DMS53 treated with DMSO at 0.1 percent for 48 hours (cell line): Measurements from ENCODE around the gene CAPN5.

ENCODE experiments used
- DNase-seq: peaks from one replicate; lab custom pipeline; 2025; ENCODE audit not compliant: unreplicated experiment; lab: John Stamatoyannopoulos, UW

CAPN5 gene

GRCh38 chr11:77114089-77114463 is 47.3 kb downstream of the CAPN5 start:
- no peak for DNase-seq

- DNase-seq = no peak
Measured at GRCh38 chr11:77115181-77115611, 48.4 kb downstream of the CAPN5 start.

DNA sequence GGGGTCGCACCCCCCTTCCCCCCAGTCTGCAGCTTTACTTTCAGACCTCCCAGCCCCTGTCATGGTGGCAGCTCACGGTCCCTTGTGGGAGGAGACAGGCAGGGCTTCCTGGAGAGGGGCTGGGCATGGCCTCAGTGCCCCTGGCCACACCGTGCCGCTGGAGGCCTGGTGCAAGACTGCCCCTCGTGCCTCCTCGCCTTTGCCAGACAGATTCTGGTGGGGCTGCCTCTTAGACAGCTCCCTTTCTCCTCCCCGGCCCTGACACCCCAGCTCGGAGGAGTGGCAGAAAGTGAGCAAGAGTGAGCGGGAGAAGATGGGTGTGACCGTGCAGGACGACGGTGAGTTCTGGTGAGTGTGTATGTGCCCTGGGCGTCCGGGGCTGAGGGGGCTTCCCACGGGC is 49.2 kb downstream of the CAPN5 start:
- no peak for DNase-seq

- DNase-seq = no peak
Measured at GRCh38 chr11:77117492-77117891, 50.7 kb downstream of the CAPN5 start.

- DNase-seq = no peak
Measured at GRCh38 chr11:77118086-77118485, 51.3 kb downstream of the CAPN5 start.

GRCh38 chr11:77118971-77119370 is 52.2 kb downstream of the CAPN5 start:
- no peak for DNase-seq

DNA sequence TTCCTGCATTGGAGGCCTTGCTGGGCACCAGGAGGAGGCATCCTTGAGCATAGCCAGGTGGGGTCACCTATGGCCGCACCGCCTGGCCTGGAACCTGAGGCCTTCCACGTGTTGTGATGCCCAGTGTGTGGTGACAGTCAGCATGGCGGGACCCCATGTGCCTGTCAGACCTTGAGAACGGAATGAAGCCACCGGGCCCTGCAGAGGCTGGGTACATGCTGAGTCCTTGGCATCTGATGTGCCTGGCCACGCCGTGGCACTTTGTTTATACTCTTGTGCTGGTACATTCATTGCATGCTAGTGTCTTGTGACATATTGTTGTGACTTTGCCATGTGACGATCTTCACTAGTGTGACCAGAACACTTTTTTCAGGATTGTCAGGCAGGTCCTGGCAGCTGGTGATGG is 52.8 kb downstream of the CAPN5 start:
- no peak for DNase-seq

- no peak for DNase-seq
Measured at GRCh38 chr11:77120571-77120970, 53.8 kb downstream of the CAPN5 start.

- no peak for DNase-seq
Measured at GRCh38 chr11:77121096-77121640, 54.4 kb downstream of the CAPN5 start.

GRCh38 chr11:77121876-77122575 is 55.3 kb downstream of the CAPN5 start:
- no peak for DNase-seq

- no peak for DNase-seq
Measured at GRCh38 chr11:77122576-77123212, 55.9 kb downstream of the CAPN5 start.

- no peak for DNase-seq
Measured at GRCh38 chr11:77123591-77123990, 56.8 kb downstream of the CAPN5 start.

DNA sequence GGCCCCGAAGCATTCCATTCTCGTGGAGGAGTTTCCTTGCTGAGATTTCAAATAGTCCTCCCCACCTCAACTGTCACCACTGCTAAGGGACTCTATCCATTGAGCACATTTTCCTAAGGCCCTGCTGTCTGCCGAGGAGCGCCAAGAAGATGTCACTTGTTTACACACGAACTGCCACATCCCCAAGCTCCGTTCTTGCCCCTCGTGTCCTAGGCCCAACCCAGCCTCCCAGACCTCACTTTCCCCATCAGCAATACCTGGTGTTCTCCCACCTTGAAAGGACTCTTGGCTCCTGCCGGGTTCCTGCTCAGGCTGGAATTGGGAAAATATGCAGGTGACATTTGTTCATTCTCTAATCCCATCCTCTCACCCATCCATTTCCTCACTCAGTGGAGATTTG is 57.3 kb downstream of the CAPN5 start:
- no peak for DNase-seq

DNA sequence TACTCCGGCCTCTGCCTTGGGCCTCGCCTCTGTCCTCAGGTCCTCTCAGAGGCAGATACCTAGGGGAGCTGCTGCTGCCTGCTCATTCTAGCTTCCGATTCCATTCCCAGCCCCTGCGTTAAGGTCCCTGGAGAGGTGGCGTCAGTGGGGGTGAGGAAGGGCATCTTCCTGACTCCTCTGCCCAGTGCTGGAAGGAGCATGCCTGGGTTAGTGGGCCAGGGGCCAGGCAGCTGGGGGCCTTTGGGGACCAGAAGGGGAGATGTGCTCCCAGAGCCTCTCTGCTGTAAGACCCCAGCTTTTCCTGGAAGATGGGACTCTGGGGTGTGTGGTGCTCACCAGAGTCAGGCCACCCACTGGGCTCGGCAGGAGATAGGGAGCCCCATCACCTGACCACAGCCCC is 57.7 kb downstream of the CAPN5 start:
- no peak for DNase-seq

DNA sequence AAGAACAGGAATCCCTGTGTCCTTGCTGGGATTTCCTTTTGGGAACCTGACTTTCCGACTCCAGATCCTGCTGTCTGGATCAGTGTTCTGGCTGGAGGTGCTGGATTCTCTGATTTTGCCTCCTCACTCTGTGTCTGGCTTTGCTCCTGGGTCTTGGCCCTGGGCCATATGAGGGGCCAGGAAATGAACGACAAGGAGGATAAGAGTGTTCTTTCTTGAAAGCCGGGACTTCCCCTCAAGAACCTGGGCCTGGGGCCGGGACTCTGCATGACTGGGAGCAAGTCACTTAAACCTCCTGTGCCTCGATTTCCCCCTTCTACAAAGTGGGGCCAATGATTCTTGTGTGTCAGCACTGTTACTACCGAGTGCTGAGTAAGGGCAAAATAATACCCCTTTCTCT is 58.4 kb downstream of the CAPN5 start:
- no peak for DNase-seq

DNA sequence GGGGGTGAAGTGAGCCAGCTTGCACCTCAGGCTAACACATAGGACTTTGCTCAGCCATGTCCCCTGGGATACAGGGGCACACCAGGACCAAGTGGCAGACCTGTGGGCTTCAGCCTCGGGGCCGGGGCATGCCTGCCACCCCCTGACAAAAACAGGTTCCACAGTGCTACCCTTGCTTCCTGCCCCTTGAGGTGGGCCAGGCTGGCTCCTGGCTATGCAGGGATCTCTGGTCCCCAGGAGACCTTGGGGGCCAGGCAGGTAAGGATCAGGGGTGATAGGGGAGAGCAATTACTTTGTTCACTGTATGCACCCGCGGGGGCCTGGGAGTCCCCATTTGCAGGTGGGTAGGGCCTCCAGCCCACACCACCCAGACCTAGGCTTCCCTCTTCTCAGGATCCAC is 58.9 kb downstream of the CAPN5 start:
- no peak for DNase-seq

- DNase-seq = no peak
Measured at GRCh38 chr11:77126156-77126775, 59.5 kb downstream of the CAPN5 start.

DNA sequence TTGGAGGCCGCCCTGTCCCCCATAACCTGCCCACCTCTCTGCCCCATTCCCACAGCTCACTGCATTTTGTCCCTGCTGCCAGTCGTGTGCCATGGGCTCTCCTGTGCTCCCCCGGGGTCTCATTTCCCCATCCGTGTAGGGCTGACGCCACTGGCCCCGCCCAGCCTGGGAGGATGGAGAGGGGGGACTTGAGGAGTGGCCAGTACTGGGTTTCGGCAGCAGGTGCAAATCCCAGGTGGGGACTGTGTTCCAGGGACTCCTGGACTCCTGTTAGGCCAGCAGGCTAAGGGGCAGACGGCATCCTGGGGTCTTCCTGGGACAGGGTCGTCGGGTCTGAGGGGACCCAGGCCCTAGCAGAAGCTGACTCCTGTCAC is 60.1 kb downstream of the CAPN5 start:
- peak; percentile 74 for DNase-seq

- peak; percentile 80 for DNase-seq
Measured at GRCh38 chr11:77127235-77127911, 60.6 kb downstream of the CAPN5 start.

DNA sequence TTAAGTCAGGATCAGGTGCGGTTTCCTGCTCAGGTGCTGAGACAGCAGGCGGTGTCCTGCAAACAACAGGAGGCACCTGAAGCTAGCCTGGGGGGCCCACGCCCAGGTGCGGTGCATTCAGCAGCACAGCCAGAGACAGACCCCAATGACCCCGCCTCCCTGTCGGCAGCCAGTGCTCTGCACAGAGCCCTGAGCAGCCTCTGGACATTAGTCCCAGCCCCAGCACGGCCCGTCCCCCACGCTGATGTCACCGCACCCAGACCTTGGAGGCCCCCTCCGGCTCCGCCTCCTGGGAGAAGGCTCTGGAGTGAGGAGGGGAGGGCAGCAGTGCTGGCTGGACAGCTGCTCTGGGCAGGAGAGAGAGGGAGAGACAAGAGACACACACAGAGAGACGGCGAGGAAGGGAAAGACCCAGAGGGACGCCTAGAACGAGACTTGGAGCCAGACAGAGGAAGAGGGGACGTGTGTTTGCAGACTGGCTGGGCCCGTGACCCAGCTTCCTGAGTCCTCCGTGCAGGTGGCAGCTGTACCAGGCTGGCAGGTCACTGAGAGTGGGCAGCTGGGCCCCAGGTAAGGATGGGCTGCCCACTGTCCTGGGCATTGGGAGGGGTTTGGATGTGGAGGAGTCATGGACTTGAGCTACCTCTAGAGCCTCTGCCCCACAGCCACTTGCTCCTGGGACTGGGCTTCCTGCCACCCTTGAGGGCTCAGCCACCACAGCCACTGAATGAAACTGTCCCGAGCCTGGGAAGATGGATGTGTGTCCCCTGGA is 61.3 kb downstream of the CAPN5 start, which contains the start of gene MYO7A:
MYO7A (plus strand) TSS at position 327 of the 772 bp plus-strand sequence. CDS start 2,389 bp downstream, outside the sequence.
- peak; percentile 97 for DNase-seq
